Measurements from ENCODE around the gene ZNF423.
"Not testable (repeated sequence)": the region's sequence is repeated elsewhere in the genome, so short reads cannot be mapped to it uniquely, and the experiment has no call there.

ZNF423 gene

GRCh38 chr16:49510654-49511305 lies 345.1 kb downstream of the ZNF423 start:
- no peak for DNase-seq (ENCODE audit: low read depth)

- no peak for DNase-seq (ENCODE audit: low read depth)
Observed at GRCh38 chr16:49510141-49510540, 345.8 kb downstream of the ZNF423 start.

GRCh38 chr16:49506058-49507013 lies 349.6 kb downstream of the ZNF423 start:
- not testable (repeated sequence) for DNase-seq (ENCODE audit: low read depth)

- no peak for DNase-seq (ENCODE audit: low read depth)
Observed at GRCh38 chr16:49505556-49505955, 350.4 kb downstream of the ZNF423 start.

- DNase-seq (ENCODE audit: low read depth) = no peak
Observed at GRCh38 chr16:49504626-49505025, 351.3 kb downstream of the ZNF423 start.

- no peak for DNase-seq (ENCODE audit: low read depth)
Observed at GRCh38 chr16:49504023-49504364, 351.9 kb downstream of the ZNF423 start.

GRCh38 chr16:49503256-49504022 lies 352.5 kb downstream of the ZNF423 start:
- no peak for DNase-seq (ENCODE audit: low read depth)

- no peak for DNase-seq (ENCODE audit: low read depth)
Observed at GRCh38 chr16:49502136-49502881, 353.6 kb downstream of the ZNF423 start.

- no peak for DNase-seq (ENCODE audit: low read depth)
Observed at GRCh38 chr16:49499869-49500610, 355.9 kb downstream of the ZNF423 start.

GRCh38 chr16:49499414-49499785 lies 356.5 kb downstream of the ZNF423 start:
- DNase-seq (ENCODE audit: low read depth) = no peak

- DNase-seq (ENCODE audit: low read depth) = no peak
Observed at GRCh38 chr16:49498666-49499413, 357.1 kb downstream of the ZNF423 start.

GRCh38 chr16:49498264-49498663 lies 357.6 kb downstream of the ZNF423 start:
- DNase-seq (ENCODE audit: low read depth) = no peak

GRCh38 chr16:49497466-49497865 lies 358.4 kb downstream of the ZNF423 start:
- no peak for DNase-seq (ENCODE audit: low read depth)

- DNase-seq (ENCODE audit: low read depth) = no peak
Observed at GRCh38 chr16:49496656-49497055, 359.3 kb downstream of the ZNF423 start.

- no peak for DNase-seq (ENCODE audit: low read depth)
Observed at GRCh38 chr16:49495596-49496355, 360.1 kb downstream of the ZNF423 start.

GRCh38 chr16:49494891-49495566 lies 360.9 kb downstream of the ZNF423 start:
- no peak for DNase-seq (ENCODE audit: low read depth)

- no peak for DNase-seq (ENCODE audit: low read depth)
Observed at GRCh38 chr16:49494474-49494873, 361.4 kb downstream of the ZNF423 start.

GRCh38 chr16:49493836-49494235 lies 362.1 kb downstream of the ZNF423 start:
- no peak for DNase-seq (ENCODE audit: low read depth)

Measured in EH (cell line).